OCI-LY3 (cell line): ENCODE measurements around the gene DAND5.

Experiments
- CTCF ChIP-seq: fragments of 200-600, 300-600 bp; sonication (generic); IDR thresholded peaks from 2 replicates; pipeline ENCODE4 v1.5.1; 2014; ENCODE audit warnings: antibody characterized with exemption, low read length, low read depth
- EZH2phosphoT487 ChIP-seq: fragments of 200-600 bp; shearing (Covaris generic); IDR thresholded peaks from 2 replicates; pipeline ENCODE4 v1.6.1; 2018; ENCODE audit warnings: antibody characterized with exemption, mixed run types, low read depth

- no peak for TF ChIP-seq EZH2phosphoT487
- TF ChIP-seq CTCF, result no peak
These were observed 17.8 kb downstream of the DAND5 start for GRCh38 chr19:12987190-12987589.
